ENCODE data around the gene KCNIP2.

Gene KCNIP2

DNA sequence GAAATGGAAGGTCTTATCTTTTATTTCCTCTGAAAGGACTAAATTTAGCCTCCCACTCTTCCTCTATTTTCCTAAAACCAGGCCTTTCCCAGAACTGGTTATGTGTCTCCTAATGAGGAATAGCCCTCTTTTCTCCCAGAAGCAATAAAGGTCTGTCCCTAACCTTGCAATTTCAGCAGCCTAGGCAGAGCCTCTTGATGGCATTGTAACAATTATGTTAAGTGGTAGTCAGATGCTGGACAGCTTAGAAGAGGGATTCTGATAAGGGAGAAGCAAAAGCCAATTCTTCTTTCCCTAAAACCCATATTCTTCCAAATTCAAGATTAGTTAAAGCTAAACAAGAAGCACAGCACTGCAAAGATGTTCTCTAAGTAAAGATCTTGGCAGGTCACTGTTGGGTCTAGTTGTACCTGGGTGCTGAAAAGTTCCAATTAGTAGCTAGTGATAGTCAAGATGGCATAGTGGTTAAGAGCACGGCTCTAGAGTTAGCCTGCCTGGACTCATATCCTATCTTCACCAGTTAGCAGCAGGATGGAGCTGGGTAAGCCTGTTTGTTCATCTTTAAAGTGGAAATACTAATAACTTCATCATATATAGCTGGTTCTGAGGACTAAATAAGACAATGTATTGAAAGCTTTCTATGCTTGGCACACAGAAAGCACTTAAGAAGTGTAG, 14.3 kb upstream of the KCNIP2 start:
- no peak overlapping the region for H3K9ac ChIP-seq (ENCODE audit: low read length)
- H3K4me2 ChIP-seq (ENCODE audit: low read length) = no peak overlapping the region
- no peak overlapping the region for H2AFZ ChIP-seq (ENCODE audit: low read depth, low read length)
- H3K4me3 ChIP-seq (ENCODE audit: low read length) = no peak overlapping the region
- TF ChIP-seq, protein P1, sequence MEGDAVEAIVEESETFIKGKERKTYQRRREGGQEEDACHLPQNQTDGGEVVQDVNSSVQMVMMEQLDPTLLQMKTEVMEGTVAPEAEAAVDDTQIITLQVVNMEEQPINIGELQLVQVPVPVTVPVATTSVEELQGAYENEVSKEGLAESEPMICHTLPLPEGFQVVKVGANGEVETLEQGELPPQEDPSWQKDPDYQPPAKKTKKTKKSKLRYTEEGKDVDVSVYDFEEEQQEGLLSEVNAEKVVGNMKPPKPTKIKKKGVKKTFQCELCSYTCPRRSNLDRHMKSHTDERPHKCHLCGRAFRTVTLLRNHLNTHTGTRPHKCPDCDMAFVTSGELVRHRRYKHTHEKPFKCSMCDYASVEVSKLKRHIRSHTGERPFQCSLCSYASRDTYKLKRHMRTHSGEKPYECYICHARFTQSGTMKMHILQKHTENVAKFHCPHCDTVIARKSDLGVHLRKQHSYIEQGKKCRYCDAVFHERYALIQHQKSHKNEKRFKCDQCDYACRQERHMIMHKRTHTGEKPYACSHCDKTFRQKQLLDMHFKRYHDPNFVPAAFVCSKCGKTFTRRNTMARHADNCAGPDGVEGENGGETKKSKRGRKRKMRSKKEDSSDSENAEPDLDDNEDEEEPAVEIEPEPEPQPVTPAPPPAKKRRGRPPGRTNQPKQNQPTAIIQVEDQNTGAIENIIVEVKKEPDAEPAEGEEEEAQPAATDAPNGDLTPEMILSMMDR (IDR thresholded peaks at IDR 0.05; ENCODE audit: low read depth, low read length) = no peak
- TF ChIP-seq EZH2phosphoT487 (IDR thresholded peaks at IDR 0.05; ENCODE audit: low read depth) = no peak
- H3K27me3 ChIP-seq (ENCODE audit: low read depth, low read length) = no peaks in the 10 kb centered on the region
- H3K36me3 ChIP-seq (replicated peaks; ENCODE audit: low read depth, low read length) = no peaks in the 10 kb centered on the region
- no peaks in the 10 kb centered on the region for H3K79me2 ChIP-seq (ENCODE audit: low read length)
- no peaks in the 10 kb centered on the region for H3K4me1 ChIP-seq (ENCODE audit: low read length)
- no peaks in the 10 kb centered on the region for H3K9me3 ChIP-seq (ENCODE audit: insufficient read depth, low read length)
- H4K20me1 ChIP-seq (ENCODE audit: insufficient read depth, low read length) = no peaks in the 10 kb centered on the region
- no peak overlapping the region for H3K27ac ChIP-seq (ENCODE audit: low read length)

DNA sequence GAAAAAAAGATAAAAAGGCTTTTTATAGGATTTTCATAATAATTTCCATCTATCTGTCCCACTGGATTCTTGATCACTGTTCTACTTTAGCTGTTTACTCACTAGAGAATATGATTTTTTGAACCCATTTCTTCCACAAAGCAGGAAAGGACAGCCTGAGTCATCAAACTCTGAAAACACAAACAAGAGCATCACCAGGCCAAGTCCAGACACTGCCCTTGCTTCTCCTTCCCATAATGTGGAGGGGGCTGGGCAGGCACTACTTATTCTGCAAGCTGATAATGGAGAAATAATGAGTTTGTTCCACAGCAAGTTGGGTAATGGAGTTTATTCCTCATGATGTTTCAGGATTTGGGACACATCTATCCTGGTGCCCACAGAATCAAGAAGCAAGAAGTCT, 13.0 kb upstream of the KCNIP2 start:
- Histone ChIP-seq H3K27me3 (ENCODE audit: low read depth, low read length) (no peaks in the 10 kb centered on the region), H3K27ac (ENCODE audit: low read length) (no peak overlapping the region), H3K36me3 (replicated peaks; ENCODE audit: low read depth, low read length) (no peaks in the 10 kb centered on the region), H3K79me2 (ENCODE audit: low read length) (no peaks in the 10 kb centered on the region), H3K9ac (ENCODE audit: low read length) (no peak overlapping the region), H3K4me3 (ENCODE audit: low read length) (no peak overlapping the region), H3K4me1 (ENCODE audit: low read length) (no peaks in the 10 kb centered on the region), H2AFZ (ENCODE audit: low read depth, low read length) (no peak overlapping the region), H3K9me3 (ENCODE audit: insufficient read depth, low read length) (no peaks in the 10 kb centered on the region), H3K4me2 (ENCODE audit: low read length) (no peak overlapping the region), H4K20me1 (ENCODE audit: insufficient read depth, low read length) (no peaks in the 10 kb centered on the region)
- TF ChIP-seq EZH2phosphoT487 (IDR thresholded peaks at IDR 0.05; ENCODE audit: low read depth) = no peak
- TF ChIP-seq, protein P1 (IDR thresholded peaks at IDR 0.05; ENCODE audit: low read depth, low read length) = no peak

DNA sequence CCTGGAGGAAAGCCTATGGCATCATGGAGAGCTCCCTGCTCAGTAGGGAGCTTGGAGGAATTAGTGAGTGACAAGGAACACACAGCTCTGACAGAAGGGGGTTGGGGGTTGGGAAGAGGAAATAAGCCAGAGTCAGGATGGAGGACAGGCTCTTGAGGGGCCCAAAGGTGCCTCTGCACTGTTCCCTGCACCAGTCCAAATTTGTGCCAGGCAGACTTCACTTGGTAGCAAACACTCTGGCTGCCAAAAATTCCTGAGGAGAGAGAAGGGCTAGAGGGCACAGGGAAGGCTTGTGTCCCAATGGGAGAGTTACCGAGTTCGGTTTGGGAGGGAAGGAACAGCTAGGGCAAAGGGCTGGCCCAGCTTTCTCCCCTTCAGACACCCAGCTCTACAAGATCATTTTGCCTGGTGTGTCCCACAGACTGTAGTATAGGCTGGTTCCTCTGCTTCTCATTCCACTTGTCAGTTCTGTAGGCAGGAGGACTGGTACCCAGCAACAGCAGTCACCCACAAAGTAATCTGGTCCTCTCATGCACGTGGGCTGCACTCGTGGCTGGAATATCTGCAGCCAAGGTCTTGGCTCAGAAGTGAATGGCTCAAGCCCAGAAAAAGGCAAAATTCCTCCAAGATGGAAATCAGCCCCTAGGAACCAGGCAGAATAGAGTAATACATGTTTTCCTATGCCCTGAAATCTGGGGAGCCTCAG, 8.0 kb upstream of the KCNIP2 start:
- TF ChIP-seq EZH2phosphoT487 (IDR thresholded peaks at IDR 0.05; ENCODE audit: low read depth) = no peak
- TF ChIP-seq, protein P1 (IDR thresholded peaks at IDR 0.05; ENCODE audit: low read depth, low read length) = no peak
- H3K9ac ChIP-seq (ENCODE audit: low read length) = no peak overlapping the region
- no peaks in the 10 kb centered on the region for H3K27me3 ChIP-seq (ENCODE audit: low read depth, low read length)
- no peak overlapping the region for H3K27ac ChIP-seq (ENCODE audit: low read length)
- H3K4me2 ChIP-seq (ENCODE audit: low read length) = no peak overlapping the region
- H2AFZ ChIP-seq (ENCODE audit: low read depth, low read length) = no peak overlapping the region
- H3K4me1 ChIP-seq (ENCODE audit: low read length) = no peaks in the 10 kb centered on the region
- no peaks in the 10 kb centered on the region for H4K20me1 ChIP-seq (ENCODE audit: insufficient read depth, low read length)
- H3K79me2 ChIP-seq (ENCODE audit: low read length) = no peaks in the 10 kb centered on the region
- no peaks in the 10 kb centered on the region for H3K36me3 ChIP-seq (replicated peaks; ENCODE audit: low read depth, low read length)
- H3K9me3 ChIP-seq (ENCODE audit: insufficient read depth, low read length) = no peaks in the 10 kb centered on the region
- no peak overlapping the region for H3K4me3 ChIP-seq (ENCODE audit: low read length)

DNA sequence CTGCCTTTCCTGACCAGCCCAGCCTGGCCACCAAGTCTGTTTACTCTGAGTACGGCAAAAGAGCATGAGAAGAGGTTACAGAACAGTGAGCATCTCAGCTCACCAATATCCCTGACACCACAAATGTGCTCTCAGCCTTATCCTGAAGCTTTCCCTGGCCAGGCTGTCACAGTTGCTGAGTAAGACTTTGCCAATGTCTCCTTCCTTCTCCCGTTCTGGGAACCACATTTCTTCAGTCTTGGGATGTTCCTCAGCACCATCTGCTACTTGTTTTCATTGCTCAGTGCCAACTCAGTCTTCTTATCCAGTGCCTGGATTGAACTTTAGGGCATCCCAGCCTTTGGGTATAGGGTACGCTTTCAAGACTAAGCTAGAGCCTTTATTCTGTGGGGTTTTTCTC, 7.1 kb upstream of the KCNIP2 start:
- no peaks in the 10 kb centered on the region for H3K36me3 ChIP-seq (replicated peaks; ENCODE audit: low read depth, low read length)
- H3K27ac ChIP-seq (ENCODE audit: low read length) = no peak overlapping the region
- TF ChIP-seq EZH2phosphoT487 (IDR thresholded peaks at IDR 0.05; ENCODE audit: low read depth) = no peak
- TF ChIP-seq, protein P1 (IDR thresholded peaks at IDR 0.05; ENCODE audit: low read depth, low read length) = no peak
- no peaks in the 10 kb centered on the region for H4K20me1 ChIP-seq (ENCODE audit: insufficient read depth, low read length)
- no peaks in the 10 kb centered on the region for H3K9me3 ChIP-seq (ENCODE audit: insufficient read depth, low read length)
- no peaks in the 10 kb centered on the region for H3K27me3 ChIP-seq (ENCODE audit: low read depth, low read length)
- H3K4me3 ChIP-seq (ENCODE audit: low read length) = no peak overlapping the region
- H3K4me1 ChIP-seq (ENCODE audit: low read length) = no peaks in the 10 kb centered on the region
- no peak overlapping the region for H2AFZ ChIP-seq (ENCODE audit: low read depth, low read length)
- no peak overlapping the region for H3K4me2 ChIP-seq (ENCODE audit: low read length)
- H3K9ac ChIP-seq (ENCODE audit: low read length) = no peak overlapping the region
- H3K79me2 ChIP-seq (ENCODE audit: low read length) = no peaks in the 10 kb centered on the region

All from OCI-LY3 (cell line).